ENCODE results near the gene SOX12.

SOX12 gene

DNA sequence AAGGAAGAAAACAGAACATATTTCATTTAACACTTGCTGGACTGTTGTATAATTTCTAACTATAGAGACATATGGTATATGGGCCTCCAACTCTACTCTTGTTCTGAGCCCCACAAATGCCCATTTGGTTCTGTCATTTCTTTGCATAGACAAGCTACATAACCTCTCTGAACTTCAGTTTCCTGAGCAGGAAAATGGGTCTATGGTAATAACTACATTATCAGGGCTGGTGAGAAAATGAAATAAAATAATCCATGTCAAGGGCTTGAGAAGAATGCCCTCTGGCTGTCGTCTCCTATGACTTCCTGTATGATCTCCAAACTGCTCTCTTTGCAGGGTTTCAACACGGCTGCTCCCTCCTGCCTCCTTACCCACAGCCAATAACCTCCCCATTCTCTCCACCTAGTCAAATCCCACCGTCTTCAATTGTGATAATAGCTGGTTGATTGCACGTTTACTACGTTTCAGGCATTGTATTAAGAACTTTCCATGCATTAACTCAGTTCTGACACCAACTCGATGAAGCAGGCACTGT lies 16.0 kb upstream of the SOX12 start:
- ChIA-PET CTCF (interaction anchor here (0.9 to 3.8 kb wide), 7 partner anchors 10 to 101 kb away, joined by 3 to 33 read pairs (median 4); partner anchors contain the start of genes SOX12 and ZCCHC3), POLR2A (interaction anchor here (1.0 to 3.0 kb wide), 4 partner anchors 9 to 15 kb away, joined by 6 to 17 read pairs (median 12); partner anchors contain the start of gene SOX12)
- TF ChIP-seq, protein P1, sequence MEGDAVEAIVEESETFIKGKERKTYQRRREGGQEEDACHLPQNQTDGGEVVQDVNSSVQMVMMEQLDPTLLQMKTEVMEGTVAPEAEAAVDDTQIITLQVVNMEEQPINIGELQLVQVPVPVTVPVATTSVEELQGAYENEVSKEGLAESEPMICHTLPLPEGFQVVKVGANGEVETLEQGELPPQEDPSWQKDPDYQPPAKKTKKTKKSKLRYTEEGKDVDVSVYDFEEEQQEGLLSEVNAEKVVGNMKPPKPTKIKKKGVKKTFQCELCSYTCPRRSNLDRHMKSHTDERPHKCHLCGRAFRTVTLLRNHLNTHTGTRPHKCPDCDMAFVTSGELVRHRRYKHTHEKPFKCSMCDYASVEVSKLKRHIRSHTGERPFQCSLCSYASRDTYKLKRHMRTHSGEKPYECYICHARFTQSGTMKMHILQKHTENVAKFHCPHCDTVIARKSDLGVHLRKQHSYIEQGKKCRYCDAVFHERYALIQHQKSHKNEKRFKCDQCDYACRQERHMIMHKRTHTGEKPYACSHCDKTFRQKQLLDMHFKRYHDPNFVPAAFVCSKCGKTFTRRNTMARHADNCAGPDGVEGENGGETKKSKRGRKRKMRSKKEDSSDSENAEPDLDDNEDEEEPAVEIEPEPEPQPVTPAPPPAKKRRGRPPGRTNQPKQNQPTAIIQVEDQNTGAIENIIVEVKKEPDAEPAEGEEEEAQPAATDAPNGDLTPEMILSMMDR (IDR thresholded peaks at IDR 0.05; ENCODE audit: insufficient read depth, low read length, missing control alignments) = no peak
- H3K4me3 ChIP-seq (ENCODE audit: low read depth, low read length) = peak overlapping the region; percentile 57
- no peak for DNase-seq (ENCODE audit: low read depth, low spot score)

GRCh38 chr20:309841-310644 lies 15.3 kb upstream of the SOX12 start:
- peak; percentile 95 for DNase-seq (ENCODE audit: low read depth, low spot score)
- TF ChIP-seq, protein P1 (IDR thresholded peaks at IDR 0.05; ENCODE audit: insufficient read depth, low read length, missing control alignments) = no peak
- CTCF ChIA-PET = interaction anchor here (0.9 to 3.8 kb wide), 5 partner anchors 10 to 44 kb away, joined by 3 to 33 read pairs (median 4); partner anchors contain the start of genes SOX12 and ZCCHC3

GRCh38 chr20:310645-311044 lies 14.7 kb upstream of the SOX12 start:
- no peak overlapping the region for H3K4me3 ChIP-seq (ENCODE audit: low read depth, low read length)
- POLR2A ChIA-PET = interaction anchor here (1.0 to 3.0 kb wide), 4 partner anchors 10 to 37 kb away, joined by 4 to 17 read pairs (median 12); partner anchors contain the start of gene SOX12
- TF ChIP-seq, protein P1 (IDR thresholded peaks at IDR 0.05; ENCODE audit: insufficient read depth, low read length, missing control alignments) = no peak
- CTCF ChIA-PET = interaction anchor here (1.2 to 3.8 kb wide), 3 partner anchors 12 to 44 kb away, joined by 3 to 33 read pairs (median 18); partner anchors contain the start of genes SOX12 and ZCCHC3
- no peak for DNase-seq (ENCODE audit: low read depth, low spot score)

More at GRCh38 chr20:309841-310644, 15.3 kb upstream of the SOX12 start:
- POLR2A ChIA-PET = interaction anchor here (1.0 to 3.0 kb wide), 4 partner anchors 10 to 37 kb away, joined by 4 to 17 read pairs (median 12); partner anchors contain the start of gene SOX12
- peak overlapping the region; percentile 57 for H3K4me3 ChIP-seq (ENCODE audit: low read depth, low read length)

DNA sequence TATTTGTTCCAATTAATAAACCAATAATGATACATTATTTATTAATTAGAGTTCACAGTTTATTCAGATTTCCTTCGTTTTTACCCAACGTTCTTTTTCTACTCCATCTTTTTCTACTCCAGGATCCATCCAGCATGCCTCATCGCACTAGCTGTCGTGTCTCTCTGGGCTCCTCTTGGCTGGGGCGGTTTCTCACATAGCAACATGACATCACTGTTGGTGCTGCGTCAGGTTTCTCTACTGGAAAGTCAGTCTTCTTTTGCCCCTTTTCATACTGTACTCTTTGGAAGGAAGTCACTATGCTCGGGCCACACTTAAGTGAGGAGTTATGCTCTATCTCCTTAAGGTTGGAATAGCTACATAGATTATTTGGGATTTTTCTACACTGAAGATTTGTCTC lies 13.7 kb upstream of the SOX12 start:
- POLR2A ChIA-PET = interaction anchor here (1.2 kb wide), 1 partner anchor 13 kb away, joined by 5 read pairs; no protein-coding TSS in a partner anchor
- TF ChIP-seq, protein P1 (IDR thresholded peaks at IDR 0.05; ENCODE audit: insufficient read depth, low read length, missing control alignments) = no peak
- no peak overlapping the region for H3K4me3 ChIP-seq (ENCODE audit: low read depth, low read length)
- no peak for DNase-seq (ENCODE audit: low read depth, low spot score)
- CTCF ChIA-PET = interaction anchor here (0.7 to 1.8 kb wide), 4 partner anchors 11 to 19 kb away, joined by 3 to 6 read pairs (median 6); no protein-coding TSS in a partner anchor

DNA sequence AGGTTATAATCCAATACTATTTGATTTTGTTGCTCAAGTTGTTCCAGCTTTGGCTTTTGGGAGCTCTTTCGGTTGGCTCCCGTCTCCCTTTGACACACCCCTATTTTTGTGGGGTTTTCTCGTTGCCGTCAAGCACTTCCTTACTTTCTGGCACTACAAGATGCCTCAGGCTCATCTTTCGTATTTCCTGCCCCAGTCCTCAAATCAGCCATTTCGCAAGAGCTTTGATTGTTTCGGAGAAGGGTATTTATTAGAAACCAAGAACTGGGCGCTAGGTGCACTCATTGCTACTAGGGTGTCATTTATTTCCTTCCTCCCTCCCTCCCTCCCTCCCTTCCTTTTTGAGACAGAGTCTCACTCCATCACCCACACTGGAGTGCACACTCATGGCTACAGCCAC lies 13.3 kb upstream of the SOX12 start:
- TF ChIP-seq, protein P1 (IDR thresholded peaks at IDR 0.05; ENCODE audit: insufficient read depth, low read length, missing control alignments) = no peak
- CTCF ChIA-PET = interaction anchor here (0.8 to 1.8 kb wide), 3 partner anchors 10 to 18 kb away, joined by 5 to 6 read pairs (median 6); no protein-coding TSS in a partner anchor
- POLR2A ChIA-PET = interaction anchor here (1.2 kb wide), 1 partner anchor 12 kb away, joined by 5 read pairs; no protein-coding TSS in a partner anchor
- DNase-seq (ENCODE audit: low read depth, low spot score) = no peak
- H3K4me3 ChIP-seq (ENCODE audit: low read depth, low read length) = no peak overlapping the region

All from AG04449 (cell line).